ENCODE data around the gene NUDT8. TPM values are rescaled to one million over a fixed set of nuclear protein-coding genes. Genes with fewer than 3 reads are reported as not detected.

The NUDT8 gene
- total RNA-seq, 1 experiment from 2014 or later = 25.5 TPM

- H4K20me1 ChIP-seq (ENCODE audit: insufficient read depth) = no peaks in the 10 kb centered on the region
- H3K4me3 ChIP-seq = peak within 1 kb of the TSS; percentile 98
- 0 out of 2 replicates have a peak, but pooled peaks cover 4% of the 10 kb centered on the region for H3K27me3 ChIP-seq (ENCODE audit: insufficient read depth, low read depth)
- peak; percentile 87 to 98 for DNase-seq
- peak within 1 kb of the TSS; percentile 100 for H3K4me2 ChIP-seq
- intact Hi-C loops (cut with micrococcal nuclease; ENCODE audit: unreplicated experiment) = loop anchor here (1.0 kb wide), 2 partner anchors 22 to 205 kb away; partner anchors contain the start of gene PPP1CA
- H3K27ac ChIP-seq = no peak within 1 kb of the TSS
- ChIA-PET CTCF (no interaction called here), POLR2A (ENCODE audit: unreplicated experiment) (no interaction called here)
- peak within 1 kb of the TSS; percentile 98 for H2AFZ ChIP-seq
- H3K9me2 ChIP-seq (ENCODE audit: insufficient read depth) = no peaks in the 10 kb centered on the region
- peaks cover 12% of the 10 kb centered on the region for H3K4me1 ChIP-seq (replicated peaks; ENCODE audit: insufficient read depth)
- H3K9me3 ChIP-seq (ENCODE audit: insufficient read depth, low read depth) = peaks cover 4% of the 10 kb centered on the region; the same call in 1 of the 2 replicates
- H3F3A ChIP-seq (ENCODE audit: insufficient read depth, low read depth) = peaks cover 16% of the 10 kb centered on the region
- H3K79me2 ChIP-seq (ENCODE audit: low read depth) = peaks cover 16% of the 10 kb centered on the region
- H3K36me3 ChIP-seq (ENCODE audit: low read depth) = 0 out of 2 replicates have a peak, but pooled peaks cover 10% of the 10 kb centered on the region
- TF ChIP-seq EZH2 (IDR thresholded peaks at IDR 0.05; ENCODE audit: low read depth) = no peak
- peak; percentile 57 for TF ChIP-seq CTCF (conservative IDR thresholded peaks at IDR 0.05)
- BruUV-seq (replicated peaks) = no TSS peak
Measured at GRCh38 chr11:67606492-67607295, 23.0 kb downstream of the NUDT8 start, which contains the start of gene NDUFV1. NDUFV1 (plus strand) TSS chr11:67606936; CDS start chr11:67607005, 69 bp downstream.

GRCh38 chr11:67606093-67606491 is 23.6 kb downstream of the NUDT8 start:
- no peak for DNase-seq
- H2AFZ ChIP-seq = peak overlapping the region; percentile 98
- peaks cover 16% of the 10 kb centered on the region for H3F3A ChIP-seq (ENCODE audit: insufficient read depth, low read depth)
- H3K27me3 ChIP-seq (ENCODE audit: insufficient read depth, low read depth) = peaks cover 4% of the 10 kb centered on the region; the same call in 1 of the 2 replicates
- peaks cover 16% of the 10 kb centered on the region for H3K79me2 ChIP-seq (ENCODE audit: low read depth)
- TF ChIP-seq EZH2 (IDR thresholded peaks at IDR 0.05; ENCODE audit: low read depth) (no peak), CTCF (conservative IDR thresholded peaks at IDR 0.05) (no peak)
- H3K27ac ChIP-seq = no peak overlapping the region
- peak overlapping the region; percentile 100 for H3K4me2 ChIP-seq
- H4K20me1 ChIP-seq (ENCODE audit: insufficient read depth) = no peaks in the 10 kb centered on the region
- H3K9me3 ChIP-seq (ENCODE audit: insufficient read depth, low read depth) = peaks cover 4% of the 10 kb centered on the region; the same call in 1 of the 2 replicates
- H3K4me1 ChIP-seq (replicated peaks; ENCODE audit: insufficient read depth) = peaks cover 12% of the 10 kb centered on the region
- BruUV-seq (replicated peaks) = no TSS peak
- no peaks in the 10 kb centered on the region for H3K9me2 ChIP-seq (ENCODE audit: insufficient read depth)
- CTCF ChIA-PET = no interaction called here
- H3K36me3 ChIP-seq (ENCODE audit: low read depth) = 0 out of 2 replicates have a peak, but pooled peaks cover 10% of the 10 kb centered on the region
- POLR2A ChIA-PET (ENCODE audit: unreplicated experiment) = interaction anchor here (0.6 kb wide), 1 partner anchor 23 kb away, joined by 3 read pairs; no protein-coding TSS in a partner anchor
- peak overlapping the region; percentile 98 for H3K4me3 ChIP-seq
- intact Hi-C loops (cut with micrococcal nuclease; ENCODE audit: unreplicated experiment) = loop anchor here (1.0 kb wide), 2 partner anchors 22 to 205 kb away; partner anchors contain the start of gene PPP1CA

GRCh38 chr11:67605231-67606011 is 24.3 kb downstream of the NUDT8 start:
- Histone ChIP-seq H4K20me1 (ENCODE audit: insufficient read depth) (no peaks in the 10 kb centered on the region), H3F3A (ENCODE audit: insufficient read depth, low read depth) (peaks cover 16% of the 10 kb centered on the region), H3K9me2 (ENCODE audit: insufficient read depth) (no peaks in the 10 kb centered on the region), H3K4me2 (peak overlapping the region; percentile 100), H3K9me3 (ENCODE audit: insufficient read depth, low read depth) (peaks cover 4% of the 10 kb centered on the region; the same call in 1 of the 2 replicates), H3K4me3 (no peak overlapping the region; the same call in 1 of the 2 replicates), H3K79me2 (ENCODE audit: low read depth) (peaks cover 16% of the 10 kb centered on the region), H2AFZ (no peak overlapping the region), H3K4me1 (replicated peaks; ENCODE audit: insufficient read depth) (peaks cover 12% of the 10 kb centered on the region), H3K27ac (no peak overlapping the region), H3K27me3 (ENCODE audit: insufficient read depth, low read depth) (peaks cover 4% of the 10 kb centered on the region; the same call in 1 of the 2 replicates), H3K36me3 (ENCODE audit: low read depth) (0 out of 2 replicates have a peak, but pooled peaks cover 10% of the 10 kb centered on the region)
- no peak for DNase-seq
- CTCF ChIA-PET = interaction anchor here (0.6 kb wide), 1 partner anchor 737 kb away, joined by 3 read pairs; no protein-coding TSS in a partner anchor
- no peak for TF ChIP-seq CTCF (conservative IDR thresholded peaks at IDR 0.05)
- no peak for TF ChIP-seq EZH2 (IDR thresholded peaks at IDR 0.05; ENCODE audit: low read depth)
- BruUV-seq (replicated peaks) = no TSS peak
- POLR2A ChIA-PET (ENCODE audit: unreplicated experiment) = interaction anchor here (0.6 kb wide), 1 partner anchor 24 kb away, joined by 3 read pairs; no protein-coding TSS in a partner anchor
- intact Hi-C loops (cut with micrococcal nuclease; ENCODE audit: unreplicated experiment) = loop anchor here (1.0 kb wide), 2 partner anchors 21 to 204 kb away; partner anchors contain the start of gene PPP1CA

All from PC-9 (cell line).